Right renal pelvis (tissue), 4 donors: Measurements from ENCODE around the gene RAB8A. TPM values are rescaled to one million over a fixed set of nuclear protein-coding genes. Genes with fewer than 3 reads are reported as not detected.
"Not testable (repeated sequence)": the region's sequence is repeated elsewhere in the genome, so short reads cannot be mapped to it uniquely, and the experiment has no call there.

Source experiments
- DNase-seq, 4 donors: peaks; one replicate each; pipeline ENCODE4 v3.0.0-alpha.2; 2013; ENCODE audit warnings: low read depth in 4 of 4, low spot score in 3 of 4, missing footprints in 1 of 4
- polyA plus RNA-seq, 4 donors: library from polyadenylated mRNA; unstranded; fragments of 120-200 nt; gene quantifications; one replicate each; pipeline ENCODE4 v1.2.1, GENCODE V29; 2013; ENCODE audit not compliant: insufficient read length in 4 of 4

The RAB8A gene
- polyA plus RNA-seq, 4 donors, result 77.5 to 84.2 (median 79.1) TPM

GRCh38 chr19:16167055-16167454 lies 55.4 kb downstream of the RAB8A start:
- no peak for DNase-seq

- no peak for DNase-seq
These were observed 56.9 kb downstream of the RAB8A start for GRCh38 chr19:16168465-16169081.

GRCh38 chr19:16170134-16170533 lies 58.4 kb downstream of the RAB8A start:
- DNase-seq, result no peak

- no peak for DNase-seq
These were observed 64.3 kb downstream of the RAB8A start for GRCh38 chr19:16175954-16176353.

GRCh38 chr19:16178866-16179265 lies 67.2 kb downstream of the RAB8A start:
- not testable (repeated sequence) for DNase-seq

GRCh38 chr19:16180611-16181010 lies 68.9 kb downstream of the RAB8A start:
- DNase-seq, result no peak

Other genes with a start within 250 kb of the RAB8A start
- gene CYP4F2, start 213.8 kb upstream of the RAB8A start, polyA plus RNA-seq, result under 1 TPM in 2 of 4 donors, not detected in 2; 0.19 to 0.30 TPM
- gene CYP4F11, start 177.4 kb upstream of the RAB8A start, polyA plus RNA-seq, result 1 to 10 TPM in 1 of 4 donors, under 1 TPM in 1, not detected in 2; 0.41 to 1.1 TPM
- not detected for gene OR10H4, start 162.9 kb upstream of the RAB8A start, polyA plus RNA-seq
- 100 to 1,000 TPM; 514 to 601 (median 585) TPM for gene TPM4, start 35.4 kb upstream of the RAB8A start, polyA plus RNA-seq
- under 1 TPM; 0.30 to 0.95 (median 0.44) TPM for gene HSH2D, start 31.8 kb downstream of the RAB8A start, polyA plus RNA-seq
- gene CIB3, start 61.6 kb downstream of the RAB8A start, polyA plus RNA-seq, result not detected
- 100 to 1,000 TPM; 117 to 128 (median 120) TPM for gene FAM32A, start 73.5 kb downstream of the RAB8A start, polyA plus RNA-seq
- gene AP1M1, start 86.0 kb downstream of the RAB8A start, polyA plus RNA-seq, result 10 to 100 TPM; 55.5 to 68.6 (median 59.8) TPM
- gene KLF2, start 212.9 kb downstream of the RAB8A start, polyA plus RNA-seq, result 10 to 100 TPM; 22.5 to 45.9 (median 25.2) TPM